Middle frontal gyrus (tissue), 1 donor: ENCODE results near the gene RNLS.

ENCODE experiments used
- DNase-seq: peaks from one replicate; pipeline ENCODE4 v3.0.0-alpha.2; 2015; ENCODE audit warnings: low spot score; ENCODE audit errors: extremely low spot score

The RNLS gene

GRCh38 chr10:88270061-88270808, 312.9 kb downstream of the RNLS start:
- no peak for DNase-seq

GRCh38 chr10:88262591-88263234, 320.4 kb downstream of the RNLS start:
- no peak for DNase-seq

- DNase-seq: no peak
Observed at GRCh38 chr10:88261152-88261551, 322.0 kb downstream of the RNLS start.

- DNase-seq: no peak
Observed at GRCh38 chr10:88260329-88261051, 322.6 kb downstream of the RNLS start.

DNA sequence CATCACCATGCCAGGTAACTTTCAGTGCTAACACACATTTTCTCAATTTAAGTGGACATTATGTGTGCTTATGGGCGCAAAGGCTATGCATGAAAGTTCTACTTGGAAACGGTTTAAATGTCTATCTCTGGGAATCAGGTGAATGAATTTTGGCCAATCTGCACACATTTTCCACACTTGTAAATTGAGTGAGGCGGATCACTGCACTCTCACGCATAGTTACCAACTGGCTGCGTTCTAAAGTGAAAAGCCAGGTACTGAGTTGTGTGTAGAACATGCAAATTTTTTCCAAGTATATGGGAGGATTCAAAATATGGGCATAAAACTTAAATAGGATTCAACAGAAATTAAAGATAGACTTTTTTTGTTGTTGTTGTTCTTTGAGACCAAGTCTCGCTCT, 323.7 kb downstream of the RNLS start:
- DNase-seq: no peak

- DNase-seq: no peak
Observed at GRCh38 chr10:88256886-88257285, 326.2 kb downstream of the RNLS start.

DNA sequence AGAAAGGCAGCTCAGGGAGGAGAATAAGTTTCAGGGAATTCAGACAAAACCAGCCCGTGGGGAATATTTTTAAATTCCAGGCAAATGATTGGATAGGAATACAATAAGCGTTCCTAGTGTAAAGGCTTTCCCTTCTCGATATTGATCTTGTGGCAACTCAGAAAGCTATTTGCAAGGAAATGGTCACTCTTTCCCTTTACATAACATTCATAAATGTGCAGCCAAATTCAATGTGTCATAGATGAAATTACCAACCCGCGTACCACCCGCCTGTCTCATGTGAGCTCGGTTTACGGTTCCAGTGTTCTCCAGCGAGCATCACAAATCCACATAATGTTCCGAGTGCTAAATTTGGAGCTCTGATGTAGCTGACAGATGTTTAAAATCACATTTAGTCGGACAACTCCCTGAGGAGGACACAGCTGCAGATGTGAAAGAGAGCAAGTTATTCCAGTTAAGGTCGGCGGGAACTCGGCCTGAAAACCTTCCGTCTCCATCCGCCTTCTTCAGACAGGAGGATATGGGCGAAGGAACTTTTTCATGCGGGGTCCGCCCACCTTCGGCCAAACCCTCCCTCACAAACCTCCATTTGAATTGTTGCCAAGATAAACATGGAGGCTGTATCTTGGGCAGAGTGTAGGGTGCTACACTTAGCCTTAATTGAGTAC, 327.0 kb downstream of the RNLS start:
- DNase-seq: no peak

GRCh38 chr10:88254091-88254490, 329.0 kb downstream of the RNLS start:
- no peak for DNase-seq

- DNase-seq: no peak
Observed at GRCh38 chr10:88253622-88254021, 329.5 kb downstream of the RNLS start.

DNA sequence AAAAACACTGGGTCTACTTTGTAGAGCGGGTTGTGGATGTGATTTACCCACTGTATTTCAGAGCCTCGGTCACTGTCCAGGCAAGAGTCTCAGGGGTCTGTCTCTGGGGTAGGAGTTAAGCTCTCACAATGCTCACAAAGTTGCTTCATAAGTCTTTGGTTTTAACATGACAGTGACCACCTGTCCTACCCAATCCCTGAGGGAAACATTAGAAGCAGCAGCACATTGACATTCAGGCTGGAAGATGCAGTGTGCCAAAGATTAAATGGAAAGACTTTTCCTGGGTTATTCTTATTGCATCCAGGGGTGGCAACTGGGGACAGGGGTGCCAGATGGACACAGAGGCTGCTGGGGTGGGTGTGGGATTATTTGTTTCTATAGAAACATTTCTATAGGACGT, 330.0 kb downstream of the RNLS start:
- no peak for DNase-seq

DNA sequence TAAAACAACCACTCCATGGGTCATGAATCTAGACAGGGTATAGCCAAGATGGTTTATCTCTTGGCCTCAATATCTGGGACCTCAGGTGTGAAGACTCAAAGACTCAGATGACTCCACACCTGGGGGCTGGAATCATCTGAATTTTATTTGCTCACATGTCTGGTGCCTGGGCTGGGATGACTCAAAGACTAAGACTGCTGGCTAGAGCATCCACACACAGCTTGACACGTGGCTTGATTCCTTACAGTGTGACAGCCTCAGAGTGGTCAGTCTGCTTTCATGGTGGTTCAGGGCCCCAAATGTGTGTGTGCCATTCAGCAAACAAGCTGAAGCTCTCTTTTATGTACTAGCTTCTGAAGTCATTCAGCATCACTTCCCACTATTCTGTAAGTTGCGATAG, 333.7 kb downstream of the RNLS start:
- DNase-seq: no peak

GRCh38 chr10:88246675-88247074, 336.4 kb downstream of the RNLS start:
- no peak for DNase-seq

GRCh38 chr10:88245974-88246511, 337.1 kb downstream of the RNLS start:
- no peak for DNase-seq

GRCh38 chr10:88244781-88245625, 338.1 kb downstream of the RNLS start:
- no peak for DNase-seq

- DNase-seq: no peak
Observed at GRCh38 chr10:88243836-88244730, 339.0 kb downstream of the RNLS start.

GRCh38 chr10:88243202-88243744, 339.8 kb downstream of the RNLS start:
- DNase-seq: no peak

DNA sequence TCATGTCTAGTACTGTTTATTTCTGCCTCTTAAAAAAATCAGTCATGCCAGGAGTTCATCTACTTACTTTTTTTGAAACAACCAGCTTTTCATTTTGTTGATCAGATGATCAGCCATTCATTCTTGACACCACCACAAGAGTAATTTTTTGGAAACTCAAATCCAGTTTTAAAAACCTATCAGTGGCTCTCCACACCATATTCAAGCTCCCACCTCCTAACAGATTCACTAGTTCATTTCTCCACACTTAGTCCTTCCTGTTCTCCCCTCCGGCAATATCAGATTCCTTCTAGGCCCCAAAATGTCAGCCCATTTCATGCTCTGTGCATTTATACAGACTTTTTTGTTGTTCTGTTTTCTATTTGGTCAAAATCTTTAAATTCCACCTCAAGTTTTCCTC, 341.6 kb downstream of the RNLS start:
- DNase-seq: no peak

GRCh38 chr10:88239212-88239611, 343.9 kb downstream of the RNLS start:
- no peak for DNase-seq

DNA sequence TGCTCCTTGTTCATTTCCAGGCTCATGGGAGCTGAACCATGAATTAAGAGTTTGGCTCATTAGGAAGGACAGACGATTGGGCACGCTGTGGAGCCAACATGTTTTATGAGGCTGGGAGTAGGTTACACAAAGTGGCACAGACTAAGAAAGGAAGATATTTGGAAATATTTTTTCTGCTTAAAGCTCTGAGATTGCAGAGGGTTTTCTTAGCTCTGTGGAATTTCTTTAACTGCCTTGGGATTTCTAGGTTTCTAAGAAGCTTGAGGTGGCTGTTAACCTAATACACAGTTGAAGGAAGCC, 344.6 kb downstream of the RNLS start:
- DNase-seq: no peak
